GM19043 (cell line): ENCODE data around the gene SPATA9.
"Not testable (repeated sequence)": the region's sequence is repeated elsewhere in the genome, so short reads cannot be mapped to it uniquely, and the experiment has no call there.

Experiments used
- ATAC-seq: cut with Tn5 transposase; IDR thresholded peaks from one replicate; pipeline ENCODE4 v1.9.1; 2021; ENCODE audit warnings: low read depth; ENCODE audit not compliant: unreplicated experiment

Gene SPATA9

GRCh38 chr5:95647886-95648860, 34.6 kb downstream of the SPATA9 start:
- no peak for ATAC-seq

- peak; percentile 96 for ATAC-seq
Measured at GRCh38 chr5:95646569-95647431, 36.0 kb downstream of the SPATA9 start, which contains the start of gene RFESD. RFESD (plus strand) TSS chr5:95646777; CDS start chr5:95652272, 5,495 bp downstream.

GRCh38 chr5:95646226-95646568, 36.6 kb downstream of the SPATA9 start:
- not testable (repeated sequence) for ATAC-seq

- peak; percentile 33 for ATAC-seq
Measured at GRCh38 chr5:95644351-95645042, 38.3 kb downstream of the SPATA9 start.

GRCh38 chr5:95643152-95643551, 39.6 kb downstream of the SPATA9 start:
- no peak for ATAC-seq

GRCh38 chr5:95641741-95642220, 41.0 kb downstream of the SPATA9 start:
- no peak for ATAC-seq

GRCh38 chr5:95638632-95639031, 44.2 kb downstream of the SPATA9 start:
- no peak for ATAC-seq

GRCh38 chr5:95634081-95634480, 48.7 kb downstream of the SPATA9 start:
- ATAC-seq, result no peak

- no peak for ATAC-seq
Measured at GRCh38 chr5:95633671-95634070, 49.1 kb downstream of the SPATA9 start.

- ATAC-seq, result not testable (repeated sequence)
Measured at GRCh38 chr5:95632942-95633341, 49.8 kb downstream of the SPATA9 start.

GRCh38 chr5:95631991-95632675, 50.7 kb downstream of the SPATA9 start:
- peak; percentile 95 for ATAC-seq

GRCh38 chr5:95631255-95631958, 51.4 kb downstream of the SPATA9 start:
- ATAC-seq, result no peak

- no peak for ATAC-seq
Measured at GRCh38 chr5:95630394-95630917, 52.3 kb downstream of the SPATA9 start.

- no peak for ATAC-seq
Measured at GRCh38 chr5:95628933-95629332, 53.9 kb downstream of the SPATA9 start.

GRCh38 chr5:95627971-95628810, 54.6 kb downstream of the SPATA9 start:
- no peak for ATAC-seq

- ATAC-seq, result no peak
Measured at GRCh38 chr5:95626701-95627100, 56.1 kb downstream of the SPATA9 start.

GRCh38 chr5:95624368-95624767, 58.4 kb downstream of the SPATA9 start:
- no peak for ATAC-seq

- ATAC-seq, result no peak
Measured at GRCh38 chr5:95623706-95624105, 59.1 kb downstream of the SPATA9 start.
